ENCODE results near the gene HOXD11.

DNA sequence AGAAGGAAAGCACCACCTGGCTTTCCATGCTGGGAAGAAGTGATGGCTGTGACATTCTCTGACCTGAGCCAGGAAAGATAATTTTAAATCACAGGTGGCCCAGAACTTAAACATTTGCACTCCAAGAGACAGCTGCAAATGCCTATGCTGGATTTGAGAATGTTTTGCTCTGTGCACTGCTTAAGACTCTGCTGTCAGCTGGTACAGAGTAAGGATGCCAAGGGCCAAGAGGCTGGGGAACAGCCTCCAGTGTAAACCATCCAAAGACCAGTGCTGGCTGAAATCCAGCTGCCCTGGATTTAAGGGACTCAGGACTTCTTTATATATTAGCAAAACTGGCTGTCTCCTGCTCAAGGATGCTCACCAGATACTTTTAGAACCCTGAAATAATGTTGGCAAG is 26.3 kb downstream of the HOXD11 start:
- TF ChIP-seq, protein P1, sequence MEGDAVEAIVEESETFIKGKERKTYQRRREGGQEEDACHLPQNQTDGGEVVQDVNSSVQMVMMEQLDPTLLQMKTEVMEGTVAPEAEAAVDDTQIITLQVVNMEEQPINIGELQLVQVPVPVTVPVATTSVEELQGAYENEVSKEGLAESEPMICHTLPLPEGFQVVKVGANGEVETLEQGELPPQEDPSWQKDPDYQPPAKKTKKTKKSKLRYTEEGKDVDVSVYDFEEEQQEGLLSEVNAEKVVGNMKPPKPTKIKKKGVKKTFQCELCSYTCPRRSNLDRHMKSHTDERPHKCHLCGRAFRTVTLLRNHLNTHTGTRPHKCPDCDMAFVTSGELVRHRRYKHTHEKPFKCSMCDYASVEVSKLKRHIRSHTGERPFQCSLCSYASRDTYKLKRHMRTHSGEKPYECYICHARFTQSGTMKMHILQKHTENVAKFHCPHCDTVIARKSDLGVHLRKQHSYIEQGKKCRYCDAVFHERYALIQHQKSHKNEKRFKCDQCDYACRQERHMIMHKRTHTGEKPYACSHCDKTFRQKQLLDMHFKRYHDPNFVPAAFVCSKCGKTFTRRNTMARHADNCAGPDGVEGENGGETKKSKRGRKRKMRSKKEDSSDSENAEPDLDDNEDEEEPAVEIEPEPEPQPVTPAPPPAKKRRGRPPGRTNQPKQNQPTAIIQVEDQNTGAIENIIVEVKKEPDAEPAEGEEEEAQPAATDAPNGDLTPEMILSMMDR (IDR thresholded peaks at IDR 0.05; ENCODE audit: extremely low read depth in 1 of 2, insufficient read depth in 1 of 2, low read depth in 1 of 2, low read length in 2 of 2), result no peak
- no peak for TF ChIP-seq POLR2A (IDR thresholded peaks at IDR 0.05; ENCODE audit: low read depth, low read length)
- no peak for TF ChIP-seq EZH2 (IDR thresholded peaks at IDR 0.05; ENCODE audit: borderline replicate concordance, low read depth, low read length, severe bottlenecking)
- TF ChIP-seq MYC (IDR thresholded peaks at IDR 0.05; ENCODE audit: low read depth, low read length), result no peak
- TF ChIP-seq, protein P2, sequence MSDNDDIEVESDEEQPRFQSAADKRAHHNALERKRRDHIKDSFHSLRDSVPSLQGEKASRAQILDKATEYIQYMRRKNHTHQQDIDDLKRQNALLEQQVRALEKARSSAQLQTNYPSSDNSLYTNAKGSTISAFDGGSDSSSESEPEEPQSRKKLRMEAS (IDR thresholded peaks at IDR 0.05; ENCODE audit: insufficient read depth, insufficient read length), result no peak
- no peak for TF ChIP-seq POLR2AphosphoS5 (IDR thresholded peaks at IDR 0.05; ENCODE audit: insufficient read depth, low read depth, low read length)
- TF ChIP-seq GATA2 (IDR thresholded peaks at IDR 0.05; ENCODE audit: insufficient read depth, insufficient read length, low read depth, low read length), result no peak
- no peak for TF ChIP-seq FOS (IDR thresholded peaks at IDR 0.05; ENCODE audit: borderline replicate concordance, insufficient read depth, low read length)

Data from endothelial cell of umbilical vein (primary cell).